GM23338 (cell line): ENCODE results near the gene DYSF.

ENCODE experiments used
- CREB1 ChIP-seq: fragments of 250-450 bp; sonication (Bioruptor Pico); IDR thresholded peaks from 2 replicates; pipeline ENCODE4 v1.5.0; 2020; ENCODE audit warnings: low read depth, mild to moderate bottlenecking, moderate library complexity
- CTCF ChIP-seq, 2 experiments: fragments of 200-600 bp in 1 of 2; sonication (generic) in 1 of 2; conservative IDR thresholded peaks; 2 replicates each; pipeline versions ENCODE4 v1.5.1 to v1.6.1; 2016 to 2017; ENCODE audit warnings: antibody characterized with exemption in 2 of 2, low read depth in 2 of 2, mild to moderate bottlenecking in 2 of 2, moderate library complexity in 1 of 2
- ETS1 ChIP-seq: IDR thresholded peaks from 2 replicates; pipeline ENCODE4 v1.6.1; 2016; ENCODE audit warnings: antibody characterized with exemption
- EZH2 ChIP-seq: fragments of 200-600 bp; sonication (generic); IDR thresholded peaks from one replicate; pipeline ENCODE4 v1.8.0; 2017; ENCODE audit warnings: antibody characterized with exemption, mild to moderate bottlenecking, low read depth; ENCODE audit not compliant: unreplicated experiment
- EZH2phosphoT487 ChIP-seq: fragments of 200-600 bp; sonication (generic); IDR thresholded peaks from one replicate; pipeline ENCODE4 v1.8.1; 2018; ENCODE audit warnings: antibody characterized with exemption; ENCODE audit not compliant: unreplicated experiment
- JUNB ChIP-seq: IDR thresholded peaks from one replicate; pipeline ENCODE4 v1.6.1; 2016; ENCODE audit warnings: antibody characterized with exemption; ENCODE audit not compliant: unreplicated experiment
- NANOG ChIP-seq: IDR thresholded peaks from 2 replicates; pipeline ENCODE4 v1.6.1; 2016; ENCODE audit warnings: antibody characterized with exemption, borderline replicate concordance
- POLR2AphosphoS5 ChIP-seq: IDR thresholded peaks from 2 replicates; pipeline ENCODE4 v1.6.1; 2016; ENCODE audit warnings: antibody characterized with exemption, low read depth
- REST ChIP-seq: IDR thresholded peaks from one replicate; pipeline ENCODE4 v1.6.1; 2018; ENCODE audit warnings: antibody characterized with exemption; ENCODE audit not compliant: unreplicated experiment
- STAT1 ChIP-seq: IDR thresholded peaks from one replicate; pipeline ENCODE4 v1.6.1; 2016; ENCODE audit warnings: antibody characterized with exemption; ENCODE audit not compliant: unreplicated experiment
- ZNF114 ChIP-seq: fragments of 250-450 bp; sonication (Bioruptor Pico); IDR thresholded peaks from 2 replicates; pipeline ENCODE4 v1.5.0; 2020; ENCODE audit warnings: mild to moderate bottlenecking, moderate library complexity
- ZNF331 ChIP-seq: fragments of 250-450 bp; sonication (Bioruptor Pico); IDR thresholded peaks from 2 replicates; pipeline ENCODE4 v1.5.0; 2020; ENCODE audit warnings: low read depth, mild to moderate bottlenecking, moderate library complexity
- ZNF462 ChIP-seq: fragments of 250-450 bp; sonication (Bioruptor Pico); IDR thresholded peaks from 2 replicates; pipeline ENCODE4 v1.5.0; 2020; ENCODE audit warnings: mild to moderate bottlenecking, moderate library complexity

- TF ChIP-seq CTCF (conservative IDR thresholded peaks at IDR 0.05; ENCODE audit: low read depth in 2 of 2) (no peak), EZH2phosphoT487 (no peak), JUNB (no peak), CREB1 (no peak), REST (no peak), POLR2AphosphoS5 (no peak), EZH2 (no peak), NANOG (no peak), ZNF114 (no peak), ZNF331 (CRISPR knock-in tag) (no peak), STAT1 (no peak), ETS1 (no peak), ZNF462 (CRISPR knock-in tag) (no peak)
Measured at GRCh38 chr2:71563872-71564271, 110.5 kb downstream of the DYSF start.
